ENCODE measurements around the gene ANTXRL.

- no peak for TF ChIP-seq POLR2A (IDR thresholded peaks at IDR 0.05)
- no peak for TF ChIP-seq CTCF (IDR thresholded peaks at IDR 0.05)
- no peak for TF ChIP-seq EP300 (IDR thresholded peaks at IDR 0.05)
These were observed 12.4 kb downstream of the ANTXRL start for GRCh38 chr10:46299286-46299535.

Data from tibial nerve (tissue), 4 donors.